Right kidney (tissue), 1 donor: Measurements from ENCODE around the gene NFATC3.
"Not testable (repeated sequence)": the region's sequence is repeated elsewhere in the genome, so short reads cannot be mapped to it uniquely, and the experiment has no call there.

Experiments
- DNase-seq: peaks from one replicate; pipeline ENCODE4 v3.0.0-alpha.2; 2016

Gene NFATC3

DNA sequence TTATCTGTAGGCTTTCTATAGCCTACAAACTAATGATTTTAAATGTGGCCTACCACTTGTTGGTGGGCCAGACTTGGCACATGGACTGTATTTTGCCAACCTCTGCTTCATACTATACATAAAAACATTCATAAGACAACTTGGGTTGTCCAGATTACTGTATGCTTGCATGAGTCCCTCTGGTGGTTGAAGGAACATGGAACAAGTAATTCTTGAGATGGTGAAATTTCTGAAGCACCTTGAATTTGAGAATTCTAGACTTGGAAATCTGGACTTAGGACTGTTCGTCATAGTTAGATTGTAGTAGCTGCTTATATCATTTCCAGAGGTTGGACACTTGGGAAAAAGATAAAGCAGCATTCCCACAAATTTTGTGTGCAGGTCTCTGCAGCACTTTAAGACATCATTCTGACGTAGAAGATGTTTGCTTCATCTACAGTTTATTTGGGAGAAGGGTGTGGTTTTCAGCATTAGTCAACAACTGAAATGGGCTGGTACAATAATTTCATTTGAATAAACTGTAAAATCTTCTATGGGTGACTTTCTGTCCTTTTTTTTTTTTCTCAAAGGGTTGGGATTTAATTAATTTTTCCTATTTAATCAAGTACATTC is 31.2 kb downstream of the NFATC3 start:
- DNase-seq, result no peak

- DNase-seq, result no peak
Observed at GRCh38 chr16:68117884-68118283, 32.7 kb downstream of the NFATC3 start.

DNA sequence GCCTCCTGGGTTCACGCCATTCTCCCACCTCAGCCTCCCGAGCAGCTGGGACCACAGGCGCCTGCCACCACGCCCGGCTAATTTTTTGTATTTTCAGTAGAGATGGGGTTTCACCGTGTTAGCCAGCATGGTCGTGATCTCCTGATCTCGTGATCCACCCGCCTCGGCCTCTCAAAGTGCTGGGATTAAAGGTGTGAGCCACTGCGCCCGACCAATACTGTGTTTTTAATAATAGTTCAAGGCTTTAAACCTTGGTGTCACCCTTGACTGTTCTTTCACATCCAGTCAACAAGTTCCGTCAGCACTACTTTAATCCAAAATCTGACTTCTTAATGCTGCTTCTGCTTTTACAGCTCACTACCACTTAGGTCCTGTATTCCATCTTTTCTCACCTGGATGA is 33.8 kb downstream of the NFATC3 start:
- not testable (repeated sequence) for DNase-seq

DNA sequence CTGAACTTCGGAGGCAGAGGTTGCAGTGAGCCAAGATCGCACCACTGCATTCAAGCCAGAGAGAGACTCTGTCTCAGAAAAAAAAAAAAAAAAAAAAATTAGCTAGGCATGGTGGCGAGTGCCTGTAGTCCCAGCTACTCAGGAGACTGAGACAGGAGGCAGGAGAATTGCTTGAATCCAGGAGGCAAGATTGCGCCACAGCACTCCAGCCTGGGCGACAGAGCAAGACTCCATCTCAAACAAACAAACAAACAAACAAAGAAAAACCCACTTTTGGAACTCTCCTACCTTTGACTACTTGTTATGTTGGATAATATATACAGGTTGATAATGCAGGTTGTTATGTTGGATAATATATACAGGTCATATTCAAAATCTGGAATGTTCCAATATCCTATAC is 35.3 kb downstream of the NFATC3 start:
- DNase-seq, result not testable (repeated sequence)

DNA sequence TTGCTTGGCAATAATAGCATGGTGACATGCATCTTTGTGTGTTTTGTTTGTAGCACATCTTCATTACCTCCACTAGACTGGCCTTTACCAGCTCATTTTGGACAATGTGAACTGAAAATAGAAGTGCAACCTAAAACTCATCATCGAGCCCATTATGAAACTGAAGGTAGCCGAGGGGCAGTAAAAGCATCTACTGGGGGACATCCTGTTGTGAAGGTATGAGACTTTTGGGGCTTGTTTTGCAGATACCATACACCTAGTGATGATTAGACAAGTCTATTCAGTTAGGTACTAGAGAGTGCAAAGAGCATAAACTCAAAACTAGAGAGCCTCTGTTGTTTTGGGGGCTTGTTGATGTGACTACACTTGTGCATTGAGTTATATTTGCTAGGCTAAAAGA is 41.2 kb downstream of the NFATC3 start:
- no peak for DNase-seq

DNA sequence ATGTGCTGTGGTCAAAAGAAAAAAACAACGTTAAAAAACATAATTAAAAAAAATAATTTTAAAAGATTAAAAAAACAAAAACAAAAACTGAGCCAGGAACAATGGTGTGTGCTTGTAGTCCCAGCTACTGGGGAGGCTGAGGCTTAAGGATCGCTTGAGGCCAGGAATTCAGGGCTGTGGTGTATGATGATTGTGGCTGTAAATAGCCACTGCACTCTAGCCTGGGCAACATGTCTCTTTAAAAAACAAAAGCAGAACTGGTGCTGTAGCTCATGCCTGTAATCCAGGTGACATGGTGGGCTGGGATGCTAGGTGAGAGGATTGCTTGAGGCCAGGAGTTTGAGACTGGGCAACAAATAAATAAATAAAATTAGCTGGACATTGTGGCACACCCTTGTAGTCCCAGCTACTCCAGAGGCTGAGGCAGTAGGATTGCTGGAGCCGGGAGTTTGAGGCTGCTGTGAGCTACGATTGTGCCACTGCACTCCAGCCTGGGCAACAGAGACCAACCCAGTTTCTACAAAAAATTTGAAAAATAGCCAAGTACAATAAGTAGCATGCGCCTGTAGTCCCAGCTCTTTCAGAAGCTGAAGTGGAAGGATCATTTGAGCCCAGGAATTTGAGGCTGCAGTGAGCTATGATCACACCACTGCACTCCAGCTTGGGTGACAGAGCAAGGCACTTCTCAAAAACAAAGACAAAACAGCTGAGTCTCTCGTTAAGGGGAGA is 43.6 kb downstream of the NFATC3 start:
- no peak for DNase-seq

DNA sequence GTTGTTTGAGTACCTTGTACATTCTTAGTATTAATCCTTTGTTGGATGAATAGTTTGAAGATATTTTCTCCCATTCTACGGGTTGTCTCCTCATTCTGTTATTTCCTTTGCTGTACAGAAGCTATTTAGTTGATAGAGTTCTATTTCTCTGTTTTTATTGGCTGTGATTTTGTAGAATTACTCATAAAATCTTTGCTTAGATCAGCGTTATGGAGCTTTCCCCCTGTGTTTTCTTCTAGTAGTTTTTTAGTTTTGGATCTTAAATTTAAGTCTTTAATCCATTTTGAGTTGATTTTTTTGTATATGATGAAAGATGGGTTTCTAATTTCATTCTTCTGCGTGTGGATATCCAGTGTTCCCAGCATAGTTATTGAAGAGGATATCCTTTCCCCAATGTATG is 45.4 kb downstream of the NFATC3 start:
- no peak for DNase-seq

- DNase-seq, result no peak
Observed at GRCh38 chr16:68131813-68132706, 46.9 kb downstream of the NFATC3 start.

GRCh38 chr16:68133000-68133399 is 47.8 kb downstream of the NFATC3 start:
- not testable (repeated sequence) for DNase-seq

- no peak for DNase-seq
Observed at GRCh38 chr16:68134644-68135043, 49.5 kb downstream of the NFATC3 start.

DNA sequence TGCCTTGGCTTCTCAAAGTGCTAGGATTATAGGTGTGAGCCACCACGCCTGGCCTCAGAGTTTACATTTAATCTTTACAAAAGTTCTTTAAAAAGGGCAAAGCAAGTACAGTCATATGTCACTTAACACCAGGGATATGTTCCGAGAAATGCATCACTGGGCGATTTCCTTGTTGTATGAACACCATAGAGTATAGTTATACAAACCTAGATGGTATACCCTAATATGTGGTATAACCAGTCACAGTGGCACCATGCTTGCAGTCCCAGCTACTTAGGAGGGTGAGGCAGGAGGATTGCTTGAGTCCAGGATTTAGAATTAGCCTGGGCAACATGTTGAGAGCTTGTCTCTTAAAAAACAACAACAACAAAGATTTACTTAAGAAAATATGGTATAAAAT is 51.3 kb downstream of the NFATC3 start:
- no peak for DNase-seq

- DNase-seq, result no peak
Observed at GRCh38 chr16:68144008-68144407, 58.8 kb downstream of the NFATC3 start.

DNA sequence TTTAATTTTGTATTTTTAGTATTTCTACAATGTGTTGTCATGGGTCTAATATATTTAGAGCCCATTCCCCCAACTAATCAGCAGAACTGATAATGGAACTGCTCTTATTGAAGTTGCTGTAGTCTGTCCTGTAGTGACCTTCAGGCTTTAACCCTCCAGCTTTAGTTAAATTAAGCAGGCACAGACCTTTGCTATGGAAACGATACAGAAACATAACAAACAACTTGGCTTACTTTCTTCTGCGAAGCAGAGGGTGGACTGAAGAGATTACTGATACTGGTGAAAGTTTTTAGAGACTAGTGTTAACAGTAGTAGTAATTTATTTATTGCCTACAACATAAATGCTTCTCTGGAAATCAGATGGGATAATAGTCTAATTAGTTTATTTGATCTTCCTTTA is 61.4 kb downstream of the NFATC3 start:
- DNase-seq, result no peak

DNA sequence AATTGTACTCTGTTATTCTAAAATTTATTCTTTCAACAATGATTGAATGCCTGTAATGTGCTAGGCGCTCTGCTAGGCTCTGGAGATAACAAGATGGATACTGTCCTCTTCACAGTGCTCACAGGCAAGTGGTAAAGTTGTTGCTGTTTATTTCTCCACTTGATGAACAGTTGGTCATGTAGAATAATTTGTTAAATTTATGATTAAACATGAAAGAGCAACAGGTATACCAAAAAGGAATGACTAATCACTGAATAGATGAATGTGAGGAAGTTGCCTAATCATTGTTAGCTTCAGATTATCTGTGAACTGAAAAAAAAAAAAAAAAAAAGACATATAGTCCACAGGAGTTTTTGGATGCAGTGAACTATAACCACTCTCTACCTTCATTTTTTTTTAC is 62.3 kb downstream of the NFATC3 start:
- no peak for DNase-seq

DNA sequence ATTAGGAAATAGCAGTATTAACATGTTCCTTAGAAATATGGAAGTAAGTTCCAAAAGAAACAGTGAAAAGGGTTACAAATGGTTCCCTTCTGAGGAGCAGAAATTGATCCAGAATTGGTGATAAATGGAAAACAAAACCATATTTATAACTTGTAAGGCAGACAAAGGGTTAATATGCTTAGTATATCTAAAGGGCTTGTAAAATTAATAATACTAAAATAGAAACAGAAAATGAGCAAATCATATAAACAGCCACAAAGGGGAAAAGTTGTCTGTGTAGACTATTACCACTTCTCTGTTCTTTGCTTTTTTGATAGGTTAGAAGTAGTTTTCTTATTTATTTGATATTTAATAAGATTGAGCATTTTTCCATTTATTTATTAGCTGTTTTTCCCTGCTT is 64.4 kb downstream of the NFATC3 start:
- no peak for DNase-seq

DNA sequence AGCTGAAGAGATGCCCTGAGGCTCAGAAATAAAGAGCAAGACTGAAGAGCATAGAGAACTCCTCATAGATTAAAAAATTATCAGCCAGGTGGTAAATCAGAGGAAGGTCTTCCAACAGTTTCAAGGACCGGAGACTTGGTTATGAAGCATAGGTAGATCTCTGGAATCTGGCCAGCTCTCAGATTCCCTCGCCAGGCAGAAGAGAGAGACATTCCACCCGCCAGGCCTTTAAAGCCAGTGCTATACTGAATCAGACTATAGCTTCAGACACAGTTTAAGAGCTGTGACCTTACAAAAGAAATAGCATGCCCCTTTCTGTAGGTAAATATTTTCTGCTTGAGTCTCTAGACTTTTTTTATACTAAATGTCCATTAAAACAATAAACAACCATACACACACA is 70.3 kb downstream of the NFATC3 start:
- DNase-seq, result no peak

DNA sequence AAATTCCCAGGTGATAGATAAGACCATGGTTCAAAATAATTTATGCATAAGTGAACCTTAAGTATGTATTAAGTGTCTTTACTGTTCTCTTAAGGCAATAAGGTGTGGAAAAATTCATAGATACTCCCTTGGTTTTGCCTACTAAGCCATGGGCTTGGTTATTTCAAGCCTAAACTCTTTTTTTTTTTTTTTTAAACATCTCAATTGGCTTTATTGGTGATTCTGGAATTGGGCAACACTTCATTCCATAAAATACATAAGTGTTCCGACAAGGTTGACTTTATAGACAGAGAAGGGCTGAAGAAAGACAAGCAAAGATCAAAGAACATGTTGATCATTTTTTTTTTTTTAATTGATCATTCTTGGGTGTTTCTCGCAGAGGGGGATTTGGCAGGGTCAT is 77.2 kb downstream of the NFATC3 start:
- no peak for DNase-seq

DNA sequence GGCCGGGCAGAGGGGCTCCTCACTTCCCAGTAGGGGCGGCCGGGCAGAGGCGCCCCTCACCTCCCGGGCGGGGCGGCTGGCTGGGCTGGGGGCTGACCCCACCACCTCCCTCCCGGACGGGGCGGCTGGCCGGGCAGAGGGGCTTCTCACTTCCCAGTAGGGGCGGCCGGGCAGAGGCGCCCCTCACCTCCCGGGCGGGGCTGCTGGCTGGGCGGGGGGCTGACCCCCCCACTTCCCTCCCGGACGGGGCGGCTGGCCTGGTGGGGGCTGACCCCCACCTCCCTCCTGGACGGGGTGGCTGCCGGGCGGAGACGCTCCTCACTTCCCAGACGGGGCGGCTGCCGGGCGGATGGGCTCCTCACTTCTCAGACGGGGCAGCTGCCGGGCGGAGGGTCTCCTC is 78.1 kb downstream of the NFATC3 start:
- not testable (repeated sequence) for DNase-seq

- no peak for DNase-seq
Observed at GRCh38 chr16:68166264-68166663, 81.1 kb downstream of the NFATC3 start.

- no peak for DNase-seq
Observed at GRCh38 chr16:68179196-68179795, 94.1 kb downstream of the NFATC3 start.

DNA sequence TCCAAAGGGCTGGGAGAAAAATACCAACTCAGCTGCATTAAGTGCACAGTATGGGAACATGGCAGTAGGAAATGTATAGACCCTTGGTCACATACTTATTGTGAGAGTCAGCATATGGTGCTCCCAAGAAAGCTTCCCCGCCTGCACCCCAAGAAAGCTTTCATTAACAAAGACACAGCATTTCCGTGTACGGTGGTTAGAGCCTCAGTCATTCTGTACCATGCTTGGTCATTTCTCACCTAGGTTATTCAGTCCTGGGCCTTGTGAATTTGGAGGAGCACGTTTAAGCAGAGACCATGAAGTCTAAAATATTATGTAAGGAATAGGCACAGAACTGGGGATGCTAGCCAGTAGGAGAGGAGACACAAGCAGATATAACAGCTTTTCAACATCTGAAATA is 94.7 kb downstream of the NFATC3 start:
- no peak for DNase-seq

DNA sequence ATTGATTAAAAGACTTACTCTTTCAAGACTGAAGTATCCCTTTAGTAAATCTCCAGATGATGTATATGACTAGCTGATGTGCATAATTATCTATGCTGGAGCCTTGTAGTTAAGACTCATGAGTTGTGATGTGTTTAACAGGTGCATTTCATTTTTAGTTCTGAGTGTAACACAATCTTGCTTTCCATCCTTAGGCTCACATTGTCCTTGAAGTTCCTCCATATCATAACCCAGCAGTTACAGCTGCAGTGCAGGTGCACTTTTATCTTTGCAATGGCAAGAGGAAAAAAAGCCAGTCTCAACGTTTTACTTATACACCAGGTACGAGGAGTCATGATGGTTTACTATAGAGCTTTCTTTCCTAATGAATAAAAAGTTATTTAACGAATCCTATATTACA is 97.9 kb downstream of the NFATC3 start:
- no peak for DNase-seq

DNA sequence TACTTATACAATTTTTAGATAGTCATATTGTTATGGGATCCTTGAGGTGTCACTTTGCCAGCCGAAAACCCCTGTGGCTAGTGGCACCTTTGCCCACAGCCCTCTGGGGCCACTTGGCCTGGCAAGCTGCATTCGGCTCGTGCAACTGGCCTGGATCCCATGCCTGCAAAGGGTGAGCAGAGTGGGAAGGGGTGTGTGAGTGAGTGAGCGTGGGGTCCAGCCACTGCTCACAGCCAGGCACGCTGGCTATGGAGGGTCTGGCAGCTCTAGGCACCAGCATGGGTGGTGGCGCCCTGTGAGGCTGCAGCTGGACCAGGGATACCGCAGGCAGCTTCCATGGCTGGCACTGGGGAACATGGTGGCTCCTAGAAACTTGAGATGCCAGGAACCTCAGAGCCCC is 101.7 kb downstream of the NFATC3 start:
- no peak for DNase-seq
